ENCODE measurements around the gene GTF2F1. TPM values are rescaled to one million over a fixed set of nuclear protein-coding genes. Genes with fewer than 3 reads are reported as not detected.

Gene GTF2F1
- total and polyA plus RNA-seq, 10 donors, result 28.3 to 51.4 (median 41.5) TPM

DNA sequence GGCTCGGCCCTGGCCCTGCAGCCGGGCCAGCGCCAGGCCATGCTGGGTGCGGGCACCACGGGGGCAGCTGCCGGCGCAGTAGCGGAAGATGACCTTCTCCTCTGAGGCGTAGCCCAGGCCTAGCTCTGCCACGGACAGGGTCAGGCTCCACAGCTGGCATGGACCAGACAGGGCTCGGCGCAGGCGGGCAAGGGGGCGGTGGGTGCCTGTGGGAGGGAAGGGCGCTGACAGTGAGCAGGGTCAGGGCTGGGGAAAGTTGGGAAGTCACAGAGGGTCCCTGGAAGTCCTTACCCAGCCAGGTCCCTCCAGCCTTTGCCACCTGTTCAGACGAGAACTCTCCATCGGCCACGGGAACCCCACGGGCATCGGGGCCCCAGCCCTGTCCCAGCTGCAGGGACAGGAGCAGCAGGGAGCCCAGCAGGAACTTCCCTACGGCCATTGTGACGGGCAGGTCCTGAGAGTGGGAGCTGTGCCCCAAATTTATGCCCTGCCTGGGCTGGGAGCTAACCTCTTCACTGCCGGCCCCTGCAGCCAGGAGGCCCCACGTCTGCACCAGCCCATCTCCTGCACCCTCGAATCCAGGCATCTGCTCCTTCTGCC lies 17.5 kb downstream of the GTF2F1 start, which contains the start of gene PSPN:
TSS of gene PSPN (minus strand) at position 523 of the 600 bp plus-strand sequence. CDS start at position 439, 84 bp downstream.
- TF ChIP-seq POLR2AphosphoS5 (IDR thresholded peaks at IDR 0.05) (peak in 1 of 3 donors; percentile 36), POLR2A (IDR thresholded peaks at IDR 0.05) (no peak)
- H3K4me1 ChIP-seq, result peaks cover 5 to 20% (median 15%) of the 10 kb centered on the region in 6 donors
- peaks cover 5 to 45% (median 20%) of the 10 kb centered on the region in 6 donors for H3K36me3 ChIP-seq
- H3K9me3 ChIP-seq, result peaks cover 0 to 5% (median 0%) of the 10 kb centered on the region in 8 donors
- intact Hi-C loops (cut with DNase I; ENCODE audit: low total_unique reads), result no loop called here
- DNase-seq, result no peak
- no peak within 1 kb of the TSS for H3K27ac ChIP-seq
- H3K27me3 ChIP-seq (replicated peaks in 1 of 7), result no peaks in the 10 kb centered on the region
- 87 to 92% (median 90%) methylated on average over 7 to 25 of the region's 25 CpGs for WGBS, 5 donors
- no peak within 1 kb of the TSS for H3K4me3 ChIP-seq

DNA sequence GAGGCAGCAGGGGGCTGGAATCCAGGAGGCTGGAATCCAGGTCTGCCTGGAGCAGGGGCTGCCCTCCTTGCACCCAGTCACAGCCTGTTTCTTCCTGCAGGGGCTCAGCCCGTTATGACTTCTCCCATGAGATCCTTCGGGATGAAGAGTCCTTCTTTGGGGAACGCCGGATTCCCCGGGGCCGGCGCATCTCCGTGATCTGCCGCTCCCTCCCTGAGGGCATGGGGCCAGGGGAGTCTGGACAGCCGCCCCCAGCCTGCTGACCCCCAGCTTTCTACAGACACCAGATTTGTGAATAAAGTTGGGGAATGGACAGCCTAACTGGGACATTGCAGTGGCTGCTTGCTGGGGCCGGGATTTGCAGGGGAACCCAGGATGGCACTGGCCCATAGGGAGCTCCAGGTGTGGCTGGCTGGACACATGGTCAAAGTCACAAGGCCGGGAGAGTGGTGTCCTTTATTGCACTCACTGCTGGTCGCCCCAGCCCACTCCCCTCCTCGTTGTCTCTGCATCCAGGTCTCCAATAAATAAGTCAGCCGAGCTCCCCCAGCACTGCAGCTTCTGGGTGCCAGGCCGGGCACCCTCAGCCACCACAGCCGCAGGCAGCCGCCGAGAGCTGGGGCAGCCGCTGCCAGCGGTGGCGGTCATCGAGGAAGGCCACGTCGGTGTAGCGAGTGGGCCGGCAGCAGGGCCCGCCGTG lies 18.1 kb downstream of the GTF2F1 start:
- intact Hi-C loops (cut with DNase I; ENCODE audit: low total_unique reads), result no loop called here
- TF ChIP-seq POLR2AphosphoS5 (IDR thresholded peaks at IDR 0.05) (no peak), POLR2A (IDR thresholded peaks at IDR 0.05) (no peak)
- TF ChIP-seq, protein P1, sequence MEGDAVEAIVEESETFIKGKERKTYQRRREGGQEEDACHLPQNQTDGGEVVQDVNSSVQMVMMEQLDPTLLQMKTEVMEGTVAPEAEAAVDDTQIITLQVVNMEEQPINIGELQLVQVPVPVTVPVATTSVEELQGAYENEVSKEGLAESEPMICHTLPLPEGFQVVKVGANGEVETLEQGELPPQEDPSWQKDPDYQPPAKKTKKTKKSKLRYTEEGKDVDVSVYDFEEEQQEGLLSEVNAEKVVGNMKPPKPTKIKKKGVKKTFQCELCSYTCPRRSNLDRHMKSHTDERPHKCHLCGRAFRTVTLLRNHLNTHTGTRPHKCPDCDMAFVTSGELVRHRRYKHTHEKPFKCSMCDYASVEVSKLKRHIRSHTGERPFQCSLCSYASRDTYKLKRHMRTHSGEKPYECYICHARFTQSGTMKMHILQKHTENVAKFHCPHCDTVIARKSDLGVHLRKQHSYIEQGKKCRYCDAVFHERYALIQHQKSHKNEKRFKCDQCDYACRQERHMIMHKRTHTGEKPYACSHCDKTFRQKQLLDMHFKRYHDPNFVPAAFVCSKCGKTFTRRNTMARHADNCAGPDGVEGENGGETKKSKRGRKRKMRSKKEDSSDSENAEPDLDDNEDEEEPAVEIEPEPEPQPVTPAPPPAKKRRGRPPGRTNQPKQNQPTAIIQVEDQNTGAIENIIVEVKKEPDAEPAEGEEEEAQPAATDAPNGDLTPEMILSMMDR (IDR thresholded peaks at IDR 0.05 in 8 of 11, conservative IDR thresholded peaks at IDR 0.05 in 3 of 11), result no peak
- H3K4me1 ChIP-seq, result peaks cover 5 to 20% (median 15%) of the 10 kb centered on the region in 6 donors
- H3K9me3 ChIP-seq, result peaks cover 0 to 1% (median 0%) of the 10 kb centered on the region in 8 donors
- 93 to 96% (median 94%) methylated on average over 24 to 29 of the region's 29 CpGs for WGBS, 5 donors
- DNase-seq, result no peak
- peaks cover 0 to 38% (median 14%) of the 10 kb centered on the region in 6 donors for H3K36me3 ChIP-seq
- H3K27ac ChIP-seq, result no peak overlapping the region
- H3K4me3 ChIP-seq, result no peak overlapping the region
- no peaks in the 10 kb centered on the region for H3K27me3 ChIP-seq (replicated peaks in 1 of 7)

DNA sequence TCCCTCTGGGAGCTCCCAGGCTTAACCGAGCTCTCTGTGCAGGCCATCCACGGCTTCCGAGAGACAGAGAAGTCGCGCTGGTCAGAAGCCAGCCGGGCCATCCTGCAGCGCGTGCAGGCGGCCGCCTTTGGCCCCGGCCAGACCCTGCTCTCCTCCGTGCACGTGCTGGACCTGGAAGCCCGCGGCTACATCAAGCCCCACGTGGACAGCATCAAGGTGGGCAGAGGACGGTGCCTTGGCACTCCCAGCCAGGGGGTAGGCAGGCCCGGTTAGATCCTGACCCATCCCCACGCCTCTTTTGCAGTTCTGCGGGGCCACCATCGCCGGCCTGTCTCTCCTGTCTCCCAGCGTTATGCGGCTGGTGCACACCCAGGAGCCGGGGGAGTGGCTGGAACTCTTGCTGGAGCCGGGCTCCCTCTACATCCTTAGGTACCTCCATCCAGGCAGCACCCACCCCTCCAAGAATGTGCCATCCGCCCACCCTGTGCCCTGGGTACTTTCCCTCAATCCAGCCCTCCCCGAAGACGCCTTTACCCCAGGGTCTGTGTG lies 18.7 kb downstream of the GTF2F1 start:
- Histone ChIP-seq H3K36me3 (peaks cover 0 to 37% (median 11%) of the 10 kb centered on the region in 6 donors), H3K27ac (peak overlapping the region in 6 of 8 donors; percentile 95 to 100 (median 99)), H3K27me3 (replicated peaks in 1 of 7) (no peaks in the 10 kb centered on the region), H3K9me3 (no peaks in the 10 kb centered on the region), H3K4me3 (peak overlapping the region in 3 of 8 donors; percentile 21 to 95 (median 73)), H3K4me1 (peaks cover 5 to 20% (median 15%) of the 10 kb centered on the region in 6 donors)
- 83 to 92% (median 87%) methylated on average over 20 to 29 of the region's 29 CpGs for WGBS, 5 donors
- TF ChIP-seq, protein P1 (IDR thresholded peaks at IDR 0.05 in 8 of 11, conservative IDR thresholded peaks at IDR 0.05 in 3 of 11), result no peak
- TF ChIP-seq POLR2A (IDR thresholded peaks at IDR 0.05) (no peak), POLR2AphosphoS5 (IDR thresholded peaks at IDR 0.05) (peak in 1 of 3 donors; percentile 10)
- intact Hi-C loops (cut with DNase I; ENCODE audit: low total_unique reads), result no loop called here
- DNase-seq, result peak; percentile 88

DNA sequence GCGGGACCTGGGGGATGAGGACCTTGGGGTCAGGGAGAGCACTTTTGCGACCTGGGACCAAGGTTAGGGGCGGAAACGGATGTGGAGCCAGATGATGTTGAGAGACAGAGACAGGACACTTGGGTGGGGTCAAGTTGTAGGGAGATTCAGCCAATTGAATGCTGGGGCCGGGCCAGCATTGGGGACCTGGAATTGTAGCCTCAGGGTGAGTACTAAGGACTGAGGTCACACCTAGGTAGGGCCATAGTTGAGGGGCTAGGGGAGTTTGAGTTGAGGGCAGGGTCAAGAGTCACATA lies 19.2 kb downstream of the GTF2F1 start:
- H3K27ac ChIP-seq, result peak overlapping the region in 7 of 8 donors; percentile 29 to 100 (median 99)
- H3K4me3 ChIP-seq, result peak overlapping the region in 7 of 8 donors; percentile 21 to 99 (median 84)
- no peak for DNase-seq
- WGBS, 5 donors, result 30 to 45% (median 35%) methylated on average over 5 of the region's 5 CpGs
- intact Hi-C loops (cut with DNase I; ENCODE audit: low total_unique reads), result no loop called here
- TF ChIP-seq, protein P1 (IDR thresholded peaks at IDR 0.05 in 8 of 11, conservative IDR thresholded peaks at IDR 0.05 in 3 of 11), result no peak
- TF ChIP-seq POLR2AphosphoS5 (IDR thresholded peaks at IDR 0.05) (no peak), POLR2A (IDR thresholded peaks at IDR 0.05) (no peak)
- H3K36me3 ChIP-seq, result peaks cover 0 to 37% (median 11%) of the 10 kb centered on the region in 6 donors
- H3K27me3 ChIP-seq (replicated peaks in 1 of 7), result no peaks in the 10 kb centered on the region
- no peaks in the 10 kb centered on the region for H3K9me3 ChIP-seq
- H3K4me1 ChIP-seq, result peaks cover 5 to 20% (median 15%) of the 10 kb centered on the region in 6 donors
